ENCODE data around the gene CDKAL1. TPM values are rescaled to one million over a fixed set of nuclear protein-coding genes. Genes with fewer than 3 reads are reported as not detected.

CDKAL1 gene
- total RNA-seq, 5 donors from 2014 or later (not counting 1 experiment from before 2014, with no cell fraction given): 18.8 to 29.9 (median 20.5) TPM

DNA sequence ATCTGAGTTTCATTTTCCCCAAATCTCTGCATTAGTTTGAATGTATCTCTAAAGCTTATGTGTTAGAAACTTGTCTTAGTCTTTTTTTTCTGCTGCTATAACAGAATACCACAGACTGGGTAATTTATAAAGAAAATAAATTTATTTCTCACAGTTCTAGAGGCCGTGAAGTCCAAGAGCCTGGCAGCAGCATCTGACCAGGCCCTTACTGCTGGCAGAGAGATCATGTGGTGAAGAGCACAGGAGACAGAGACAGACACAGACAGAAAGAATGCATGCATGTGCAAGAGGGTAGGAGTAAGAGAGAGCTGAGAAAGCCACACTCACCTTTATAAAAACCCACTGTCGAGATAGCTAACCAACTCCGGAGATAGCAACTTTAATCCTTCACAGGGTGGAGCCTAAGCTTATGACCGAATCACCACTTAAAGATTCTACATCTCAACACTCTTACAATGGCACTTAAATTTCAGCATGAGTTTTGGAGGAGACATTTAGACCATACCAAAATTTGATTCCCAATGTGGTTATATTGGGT, 646.6 kb downstream of the CDKAL1 start:
- H3K27ac Mint-ChIP-seq: no peak overlapping the region
- no peak overlapping the region for H3K4me3 Mint-ChIP-seq
- Histone ChIP-seq H3K4me3 (ENCODE audit: control insufficient read depth in 1 of 2, extremely low read depth in 1 of 2, low read length in 1 of 2) (no peak overlapping the region), H3K4me1 (ENCODE audit: control insufficient read depth in 1 of 2, extremely low read depth in 1 of 2, insufficient read depth in 2 of 2, low read length in 2 of 2) (no peaks in the 10 kb centered on the region), H3K9me3 (peaks cover 2% of the 10 kb centered on the region), H3K36me3 (ENCODE audit: control insufficient read depth in 2 of 2, extremely low read depth in 1 of 2, insufficient read depth in 1 of 2, low read length in 1 of 2) (no peaks in the 10 kb centered on the region), H3K27me3 (replicated peaks in 1 of 2; ENCODE audit: control insufficient read depth in 2 of 2, extremely low read depth in 1 of 2, insufficient read depth in 2 of 2, low read length in 1 of 2) (no peaks in the 10 kb centered on the region), H3K27ac (ENCODE audit: low read length) (no peak overlapping the region)
- CTCF ChIA-PET: interaction anchor here in 1 of 2 donors (0.7 kb wide), 1 partner anchor 79 kb away, joined by 5 read pairs; no protein-coding TSS in a partner anchor
- ATAC-seq (replicated peaks in 1 of 4) (no peak), DNase-seq (no peak)
- WGBS (ENCODE audit: insufficient coverage): no CpG with 5 or more reads among the region's 4 CpGs
- peaks cover 0 to 1% (median 0%) of the 10 kb centered on the region in 3 donors for H3K4me1 Mint-ChIP-seq
- H3K9me3 Mint-ChIP-seq: peaks cover 0 to 10% (median 5%) of the 10 kb centered on the region in 3 donors
- H3K36me3 Mint-ChIP-seq: peaks cover 46% of the 10 kb centered on the region
- POLR2A ChIA-PET: no interaction called here
- no peaks in the 10 kb centered on the region for H3K27me3 Mint-ChIP-seq

- Mint-ChIP-seq H3K9me3 (peaks cover 0 to 10% (median 5%) of the 10 kb centered on the region in 3 donors), H3K36me3 (peaks cover 40% of the 10 kb centered on the region), H3K27ac (no peak overlapping the region), H3K4me3 (no peak overlapping the region), H3K4me1 (peaks cover 0 to 1% (median 0%) of the 10 kb centered on the region in 3 donors), H3K27me3 (no peaks in the 10 kb centered on the region)
- Histone ChIP-seq H3K27ac (ENCODE audit: low read length) (no peak overlapping the region), H3K36me3 (ENCODE audit: control insufficient read depth in 2 of 2, extremely low read depth in 1 of 2, insufficient read depth in 1 of 2, low read length in 1 of 2) (no peaks in the 10 kb centered on the region), H3K4me1 (ENCODE audit: control insufficient read depth in 1 of 2, extremely low read depth in 1 of 2, insufficient read depth in 2 of 2, low read length in 2 of 2) (no peaks in the 10 kb centered on the region), H3K4me3 (ENCODE audit: control insufficient read depth in 1 of 2, extremely low read depth in 1 of 2, low read length in 1 of 2) (no peak overlapping the region), H3K9me3 (peaks cover 2% of the 10 kb centered on the region), H3K27me3 (replicated peaks in 1 of 2; ENCODE audit: control insufficient read depth in 2 of 2, extremely low read depth in 1 of 2, insufficient read depth in 2 of 2, low read length in 1 of 2) (no peaks in the 10 kb centered on the region)
- WGBS (ENCODE audit: insufficient coverage): no CpG with 5 or more reads among the region's 1 CpG
- ATAC-seq (replicated peaks in 1 of 4) (no peak), DNase-seq (no peak)
- ChIA-PET CTCF (no interaction called here), POLR2A (no interaction called here)
These were observed 647.6 kb downstream of the CDKAL1 start for GRCh38 chr6:21181866-21182265.

DNA sequence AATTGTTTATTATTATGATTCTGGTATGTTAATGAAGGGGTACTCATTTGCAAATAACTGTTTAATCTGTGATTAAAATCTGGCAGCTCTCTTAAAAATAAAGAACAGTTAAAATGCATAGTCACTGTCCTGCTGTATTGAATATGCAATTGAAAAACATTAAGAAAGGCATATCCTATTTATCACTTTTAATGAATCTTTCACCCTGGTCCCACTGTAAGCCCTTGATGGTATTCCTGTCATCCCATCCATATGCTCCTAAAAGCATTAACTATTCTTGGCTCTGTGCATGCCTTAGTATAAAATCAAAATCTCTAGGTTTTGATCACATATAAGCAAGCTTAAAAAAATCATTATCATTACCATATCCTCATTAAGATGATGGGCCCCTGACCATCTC, 648.3 kb downstream of the CDKAL1 start:
- DNase-seq: no peak
- Mint-ChIP-seq H3K4me3 (no peak overlapping the region), H3K27ac (no peak overlapping the region), H3K9me3 (peaks cover 0 to 10% (median 5%) of the 10 kb centered on the region in 3 donors), H3K4me1 (peaks cover 0 to 1% (median 0%) of the 10 kb centered on the region in 3 donors), H3K36me3 (peaks cover 33% of the 10 kb centered on the region), H3K27me3 (no peaks in the 10 kb centered on the region)
- Histone ChIP-seq H3K4me3 (ENCODE audit: control insufficient read depth in 1 of 2, extremely low read depth in 1 of 2, low read length in 1 of 2) (no peak overlapping the region), H3K27me3 (replicated peaks in 1 of 2; ENCODE audit: control insufficient read depth in 2 of 2, extremely low read depth in 1 of 2, insufficient read depth in 2 of 2, low read length in 1 of 2) (no peaks in the 10 kb centered on the region), H3K36me3 (ENCODE audit: control insufficient read depth in 2 of 2, extremely low read depth in 1 of 2, insufficient read depth in 1 of 2, low read length in 1 of 2) (no peaks in the 10 kb centered on the region), H3K4me1 (ENCODE audit: control insufficient read depth in 1 of 2, extremely low read depth in 1 of 2, insufficient read depth in 2 of 2, low read length in 2 of 2) (no peaks in the 10 kb centered on the region), H3K9me3 (peaks cover 2% of the 10 kb centered on the region), H3K27ac (ENCODE audit: low read length) (no peak overlapping the region)
- CTCF ChIA-PET: no interaction called here
- POLR2A ChIA-PET: no interaction called here
- ATAC-seq (replicated peaks in 1 of 4): no peak

GRCh38 chr6:21185861-21186478, 651.7 kb downstream of the CDKAL1 start:
- CTCF ChIA-PET: no interaction called here

DNA sequence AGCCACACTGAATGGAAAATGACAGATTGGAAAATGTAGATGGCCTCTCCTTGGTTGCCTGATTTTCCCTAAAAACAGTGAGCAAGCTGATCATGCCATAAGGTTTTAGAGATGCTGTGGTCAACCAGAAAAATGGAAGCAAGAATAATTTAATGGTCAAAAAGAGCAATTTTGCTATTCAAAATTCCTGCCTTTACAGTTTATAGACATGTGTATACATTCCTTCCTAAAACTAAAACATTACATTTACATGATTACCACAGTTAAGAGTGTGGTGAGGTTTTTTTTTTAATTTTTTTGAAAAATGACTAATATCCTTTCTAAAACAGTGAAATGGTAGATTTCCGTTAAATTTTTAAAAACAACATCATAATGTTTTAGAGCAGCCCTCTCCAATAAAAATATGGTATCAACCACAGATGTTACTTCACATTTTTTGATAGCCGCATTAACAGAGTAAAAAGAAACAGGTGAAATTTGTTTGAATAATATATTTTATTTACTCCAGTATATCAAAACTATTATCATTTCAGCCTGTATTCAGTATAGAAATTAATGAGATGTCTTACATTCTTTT, 652.3 kb downstream of the CDKAL1 start:
- H3K9me3 Mint-ChIP-seq: no peaks in the 10 kb centered on the region
- ChIA-PET POLR2A (no interaction called here), CTCF (no interaction called here)
- H3K27me3 ChIP-seq (replicated peaks in 1 of 2; ENCODE audit: control insufficient read depth in 2 of 2, extremely low read depth in 1 of 2, insufficient read depth in 2 of 2, low read length in 1 of 2): no peaks in the 10 kb centered on the region
- no peak for ATAC-seq (replicated peaks in 1 of 4)
- H3K27ac Mint-ChIP-seq: no peak overlapping the region
- H3K4me1 Mint-ChIP-seq: peaks cover 0 to 18% (median 16%) of the 10 kb centered on the region in 3 donors
- H3K4me3 ChIP-seq (ENCODE audit: control insufficient read depth in 1 of 2, extremely low read depth in 1 of 2, low read length in 1 of 2): no peak overlapping the region
- H3K36me3 ChIP-seq (ENCODE audit: control insufficient read depth in 2 of 2, extremely low read depth in 1 of 2, insufficient read depth in 1 of 2, low read length in 1 of 2): no peaks in the 10 kb centered on the region
- WGBS (ENCODE audit: insufficient coverage): no CpG with 5 or more reads among the region's 2 CpGs
- no peaks in the 10 kb centered on the region for H3K9me3 ChIP-seq
- H3K36me3 Mint-ChIP-seq: peaks cover 10% of the 10 kb centered on the region
- no peak overlapping the region for H3K4me3 Mint-ChIP-seq
- no peaks in the 10 kb centered on the region for H3K27me3 Mint-ChIP-seq
- H3K4me1 ChIP-seq (ENCODE audit: control insufficient read depth in 1 of 2, extremely low read depth in 1 of 2, insufficient read depth in 2 of 2, low read length in 2 of 2): no peaks in the 10 kb centered on the region
- H3K27ac ChIP-seq (ENCODE audit: low read length): no peak overlapping the region
- no peak for DNase-seq

More at GRCh38 chr6:21185861-21186478, 651.7 kb downstream of the CDKAL1 start:
- H3K36me3 ChIP-seq (ENCODE audit: control insufficient read depth in 2 of 2, extremely low read depth in 1 of 2, insufficient read depth in 1 of 2, low read length in 1 of 2): no peaks in the 10 kb centered on the region
- no peak overlapping the region for H3K27ac ChIP-seq (ENCODE audit: low read length)
- DNase-seq: no peak
- Mint-ChIP-seq H3K9me3 (peaks cover 0 to under 1% (median under 1%) of the 10 kb centered on the region in 3 donors), H3K36me3 (peaks cover 12% of the 10 kb centered on the region), H3K27ac (no peak overlapping the region), H3K4me1 (peaks cover 0 to 18% (median 13%) of the 10 kb centered on the region in 3 donors), H3K4me3 (no peak overlapping the region), H3K27me3 (no peaks in the 10 kb centered on the region)
- H3K27me3 ChIP-seq (replicated peaks in 1 of 2; ENCODE audit: control insufficient read depth in 2 of 2, extremely low read depth in 1 of 2, insufficient read depth in 2 of 2, low read length in 1 of 2): no peaks in the 10 kb centered on the region
- 100% methylated on average over 2 of the region's 4 CpGs for WGBS (ENCODE audit: insufficient coverage)
- ATAC-seq (replicated peaks in 1 of 4): no peak
- H3K4me3 ChIP-seq (ENCODE audit: control insufficient read depth in 1 of 2, extremely low read depth in 1 of 2, low read length in 1 of 2): no peak overlapping the region
- no peaks in the 10 kb centered on the region for H3K9me3 ChIP-seq
- H3K4me1 ChIP-seq (ENCODE audit: control insufficient read depth in 1 of 2, extremely low read depth in 1 of 2, insufficient read depth in 2 of 2, low read length in 2 of 2): no peaks in the 10 kb centered on the region
- POLR2A ChIA-PET: no interaction called here

DNA sequence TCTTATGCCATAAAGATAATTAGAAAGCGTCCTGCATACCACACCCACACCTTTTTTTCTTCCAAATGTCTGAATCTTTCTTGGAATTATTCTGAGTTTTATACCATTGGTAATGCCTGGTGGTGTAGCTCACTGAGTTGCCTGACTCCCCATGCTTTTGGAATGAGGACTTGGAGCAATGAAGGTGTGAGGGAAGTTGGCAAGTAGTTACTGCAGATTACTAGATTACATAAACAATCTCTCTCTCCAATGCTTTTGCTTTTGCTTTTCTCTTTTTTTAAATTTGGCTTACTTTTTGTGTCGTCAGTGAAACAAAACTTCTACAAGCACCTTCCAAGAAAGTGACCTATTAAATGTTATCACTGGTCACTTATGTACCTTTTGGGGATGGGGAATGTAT, 653.2 kb downstream of the CDKAL1 start:
- DNase-seq (no peak), ATAC-seq (replicated peaks in 1 of 4) (no peak)
- Mint-ChIP-seq H3K4me3 (no peak overlapping the region), H3K4me1 (peaks cover 0 to 18% (median 16%) of the 10 kb centered on the region in 3 donors), H3K27ac (no peak overlapping the region), H3K27me3 (no peaks in the 10 kb centered on the region), H3K9me3 (no peaks in the 10 kb centered on the region), H3K36me3 (peaks cover 10% of the 10 kb centered on the region)
- Histone ChIP-seq H3K4me3 (ENCODE audit: control insufficient read depth in 1 of 2, extremely low read depth in 1 of 2, low read length in 1 of 2) (no peak overlapping the region), H3K4me1 (ENCODE audit: control insufficient read depth in 1 of 2, extremely low read depth in 1 of 2, insufficient read depth in 2 of 2, low read length in 2 of 2) (no peaks in the 10 kb centered on the region), H3K27ac (ENCODE audit: low read length) (no peak overlapping the region), H3K36me3 (ENCODE audit: control insufficient read depth in 2 of 2, extremely low read depth in 1 of 2, insufficient read depth in 1 of 2, low read length in 1 of 2) (no peaks in the 10 kb centered on the region), H3K27me3 (replicated peaks in 1 of 2; ENCODE audit: control insufficient read depth in 2 of 2, extremely low read depth in 1 of 2, insufficient read depth in 2 of 2, low read length in 1 of 2) (no peaks in the 10 kb centered on the region), H3K9me3 (no peaks in the 10 kb centered on the region)
- WGBS (ENCODE audit: insufficient coverage): no CpG with 5 or more reads among the region's 2 CpGs
- CTCF ChIA-PET: no interaction called here
- POLR2A ChIA-PET: no interaction called here

Measured in T-cell (primary cell).